GM12801 (cell line): ENCODE results near the gene TMEM165.

ENCODE experiments used
- TF ChIP-seq, protein P1 (sequence below): IDR thresholded peaks from one replicate; pipeline ENCODE4 v1.5.1; 2011; ENCODE audit warnings: control low read depth; ENCODE audit not compliant: insufficient read length; ENCODE audit errors: extremely low read depth

TMEM165 gene

DNA sequence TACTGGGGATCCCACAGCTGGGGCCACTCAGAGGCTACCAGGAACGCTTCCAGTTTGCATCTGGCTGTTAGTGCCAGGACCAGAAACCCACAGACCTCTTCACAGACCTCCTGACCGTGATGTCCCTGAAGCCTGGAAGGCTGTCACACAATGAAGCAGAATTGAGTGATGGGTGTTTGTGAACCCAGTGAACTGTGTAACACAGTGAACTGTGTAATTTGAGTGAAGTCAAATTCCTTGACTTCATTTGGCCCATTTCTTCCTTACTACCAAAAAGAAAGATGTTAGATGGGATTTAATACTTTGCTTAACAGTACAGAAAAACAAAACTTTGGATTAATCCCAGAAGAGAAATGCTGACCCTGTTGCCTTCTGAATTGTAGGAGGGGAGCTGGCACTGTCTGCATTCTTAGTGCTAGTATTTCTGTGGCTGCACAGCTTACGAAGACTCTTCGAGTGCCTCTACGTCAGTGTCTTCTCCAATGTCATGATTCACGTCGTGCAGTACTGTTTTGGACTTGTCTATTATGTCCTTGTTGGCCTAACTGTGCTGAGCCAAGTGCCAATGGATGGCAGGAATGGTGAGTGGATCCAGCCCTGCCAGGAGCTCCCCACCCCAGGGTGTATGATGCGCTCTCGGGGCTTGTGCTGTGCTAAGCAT lies 31.9 kb upstream of the TMEM165 start:
- TF ChIP-seq, protein P1, sequence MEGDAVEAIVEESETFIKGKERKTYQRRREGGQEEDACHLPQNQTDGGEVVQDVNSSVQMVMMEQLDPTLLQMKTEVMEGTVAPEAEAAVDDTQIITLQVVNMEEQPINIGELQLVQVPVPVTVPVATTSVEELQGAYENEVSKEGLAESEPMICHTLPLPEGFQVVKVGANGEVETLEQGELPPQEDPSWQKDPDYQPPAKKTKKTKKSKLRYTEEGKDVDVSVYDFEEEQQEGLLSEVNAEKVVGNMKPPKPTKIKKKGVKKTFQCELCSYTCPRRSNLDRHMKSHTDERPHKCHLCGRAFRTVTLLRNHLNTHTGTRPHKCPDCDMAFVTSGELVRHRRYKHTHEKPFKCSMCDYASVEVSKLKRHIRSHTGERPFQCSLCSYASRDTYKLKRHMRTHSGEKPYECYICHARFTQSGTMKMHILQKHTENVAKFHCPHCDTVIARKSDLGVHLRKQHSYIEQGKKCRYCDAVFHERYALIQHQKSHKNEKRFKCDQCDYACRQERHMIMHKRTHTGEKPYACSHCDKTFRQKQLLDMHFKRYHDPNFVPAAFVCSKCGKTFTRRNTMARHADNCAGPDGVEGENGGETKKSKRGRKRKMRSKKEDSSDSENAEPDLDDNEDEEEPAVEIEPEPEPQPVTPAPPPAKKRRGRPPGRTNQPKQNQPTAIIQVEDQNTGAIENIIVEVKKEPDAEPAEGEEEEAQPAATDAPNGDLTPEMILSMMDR, result no peak

DNA sequence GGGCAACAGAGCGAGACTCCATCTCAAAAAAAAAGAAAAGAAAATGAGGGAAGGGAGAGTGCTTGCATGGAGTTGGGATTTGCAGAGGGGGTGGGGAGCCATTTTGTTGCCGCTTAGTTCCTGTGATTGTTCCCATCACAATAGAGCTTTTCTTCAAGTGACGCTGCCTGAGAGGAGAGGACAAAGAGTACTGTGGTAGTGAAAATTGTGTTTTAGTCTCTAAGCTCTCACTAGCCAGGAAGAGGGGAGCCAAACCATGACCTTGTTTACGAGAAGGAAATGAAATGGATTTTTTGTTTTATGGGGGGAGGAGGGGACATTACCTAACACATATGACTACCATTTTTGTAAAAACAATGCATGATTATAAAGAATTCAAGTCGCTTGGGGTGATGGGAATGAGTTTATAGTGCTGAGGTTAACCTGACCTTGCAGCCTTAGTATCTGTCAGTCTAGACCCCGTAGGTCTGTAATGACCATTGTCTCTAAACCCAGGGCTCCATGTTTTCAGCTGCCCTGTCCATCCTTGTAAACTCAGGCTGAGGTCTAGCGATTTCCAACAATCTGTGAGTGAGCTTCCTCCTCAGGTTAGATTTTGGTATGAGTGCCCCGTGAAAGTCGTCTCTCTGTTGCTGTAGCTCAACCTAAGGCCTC lies 30.9 kb upstream of the TMEM165 start:
- TF ChIP-seq, protein P1, result no peak

DNA sequence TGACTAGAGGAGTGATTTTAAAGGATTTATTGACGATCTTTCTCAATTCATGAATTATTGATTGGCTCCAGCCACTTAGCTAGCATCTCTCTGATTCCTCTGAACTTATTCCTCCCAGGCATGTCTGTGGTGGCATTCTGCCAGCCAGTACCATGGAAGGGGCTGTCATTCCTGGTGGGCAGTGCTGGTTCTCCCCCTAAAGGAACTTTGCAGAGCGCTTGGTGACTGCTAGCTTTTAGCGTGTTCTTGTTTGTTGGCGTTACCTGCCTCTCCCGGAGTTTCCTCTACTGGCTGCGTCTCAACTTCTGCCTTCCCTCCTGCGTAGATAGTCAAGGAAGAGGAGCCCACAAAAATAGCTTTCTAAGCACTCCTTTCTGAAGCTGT lies 30.4 kb upstream of the TMEM165 start:
- TF ChIP-seq, protein P1, result no peak

DNA sequence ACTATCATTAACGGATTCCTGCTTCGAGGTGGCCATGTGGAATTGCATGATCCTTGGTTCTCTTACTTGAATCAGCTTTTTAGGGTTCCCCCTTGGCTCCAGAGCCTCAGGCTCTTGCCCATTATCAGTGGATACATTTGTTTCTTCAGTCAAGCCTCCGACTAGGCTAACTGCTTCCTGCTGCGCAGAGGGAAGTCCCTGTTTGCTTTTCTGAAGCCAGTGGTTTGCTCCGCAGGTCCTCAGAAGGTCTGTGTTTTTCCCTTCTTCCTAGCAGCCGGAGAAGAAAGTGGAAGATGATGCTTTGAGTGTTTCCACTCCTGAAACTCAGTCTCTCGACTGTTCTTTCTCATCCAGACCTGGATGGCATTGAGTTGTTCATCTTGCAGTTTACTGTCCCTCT lies 29.1 kb upstream of the TMEM165 start:
- TF ChIP-seq, protein P1, result no peak

DNA sequence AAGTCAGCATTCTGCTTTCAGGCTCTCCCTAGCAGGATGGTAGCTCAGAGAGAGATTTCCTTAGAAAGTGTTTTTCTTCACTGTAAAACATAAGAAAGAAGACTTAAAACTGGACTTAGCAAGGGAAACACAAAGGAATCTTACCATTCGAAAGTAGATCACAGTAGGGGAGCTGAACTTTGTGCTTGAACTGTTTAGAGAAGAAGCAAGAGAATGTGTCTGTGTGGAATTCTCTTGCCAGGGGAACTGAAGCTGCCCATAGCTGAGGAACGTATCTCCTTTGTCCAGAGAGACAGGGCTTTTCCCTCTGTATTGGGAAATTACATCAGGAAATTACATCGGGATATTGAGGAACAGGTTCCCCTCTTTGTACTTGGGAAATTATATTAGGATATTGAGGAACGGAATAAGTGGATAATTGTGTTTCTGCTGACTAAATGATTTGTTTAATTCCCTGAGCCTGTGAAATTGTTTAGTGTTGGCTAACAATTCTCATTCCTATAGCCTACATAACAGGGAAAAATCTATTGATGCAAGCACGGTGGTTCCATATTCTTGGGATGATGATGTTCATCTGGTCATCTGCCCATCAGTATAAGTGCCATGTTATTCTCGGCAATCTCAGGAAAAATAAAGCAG lies 28.6 kb upstream of the TMEM165 start:
- TF ChIP-seq, protein P1, result no peak

DNA sequence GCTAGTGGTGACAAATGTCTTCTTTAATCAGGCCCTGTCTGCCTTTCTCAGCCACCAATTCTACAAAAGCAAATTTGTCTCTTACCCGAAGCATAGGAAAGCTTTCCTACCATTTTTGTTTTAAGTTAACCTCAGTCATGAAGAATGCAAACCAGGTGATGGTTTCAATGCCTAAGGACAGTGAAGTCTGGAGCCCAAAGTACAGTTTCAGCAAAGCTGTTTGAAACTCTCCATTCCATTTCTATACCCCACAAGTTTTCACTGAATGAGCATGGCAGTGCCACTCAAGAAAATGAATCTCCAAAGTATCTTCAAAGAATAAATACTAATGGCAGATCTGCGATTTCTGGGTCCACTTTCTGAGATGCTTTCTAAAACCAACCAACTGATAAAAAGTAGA lies 25.8 kb upstream of the TMEM165 start:
- TF ChIP-seq, protein P1, result no peak

DNA sequence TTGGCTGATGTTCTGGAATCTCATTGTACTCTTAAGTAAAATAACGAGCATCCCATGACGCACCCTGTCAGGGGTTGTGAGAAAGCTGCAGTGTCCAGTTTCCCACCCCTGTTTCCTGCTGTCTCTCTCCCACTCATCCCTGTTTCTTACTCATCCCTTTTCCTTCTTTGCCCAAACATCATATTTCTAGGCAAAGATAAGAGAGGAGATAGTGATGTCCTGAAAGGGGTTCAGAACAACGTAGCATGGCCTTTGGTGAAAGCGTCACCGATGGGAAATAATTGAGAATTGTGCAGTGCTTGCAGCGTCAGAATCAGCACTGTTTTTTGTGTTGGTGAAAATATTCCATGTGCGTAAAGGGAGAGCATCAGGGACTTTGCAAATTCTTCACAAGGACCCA lies 23.5 kb upstream of the TMEM165 start:
- TF ChIP-seq, protein P1, result no peak
